ENCODE results near the gene ACP2. TPM values are rescaled to one million over a fixed set of nuclear protein-coding genes. Genes with fewer than 3 reads are reported as not detected.

Gene ACP2
- total and polyA plus RNA-seq, 4 donors: 40.3 to 94.4 (median 79.3) TPM

DNA sequence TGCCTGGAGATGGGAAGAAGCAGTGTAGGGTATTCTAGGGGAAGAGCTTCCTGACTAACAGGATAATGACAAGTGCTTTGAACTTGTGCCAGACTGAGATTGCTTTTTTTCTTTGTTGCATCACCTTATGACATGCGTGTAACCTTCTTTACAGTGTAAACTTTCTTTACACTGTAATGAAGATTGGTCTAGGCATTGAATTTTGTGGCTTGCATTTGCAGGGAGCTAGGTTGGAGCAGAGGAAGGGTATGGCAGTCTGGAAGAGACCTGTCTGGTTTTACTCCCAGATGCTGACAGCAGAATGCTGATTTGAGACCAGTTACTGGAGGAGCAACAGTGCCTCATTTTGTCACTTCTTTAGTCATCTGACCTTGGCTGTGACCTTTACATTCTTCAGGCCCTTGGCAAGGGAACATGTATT is 28.2 kb downstream of the ACP2 start:
- Histone ChIP-seq H3K27ac (ENCODE audit: low read depth in 1 of 2, low read length in 2 of 2) (no peak overlapping the region), H3K4me3 (ENCODE audit: low read depth in 1 of 3, low read length in 3 of 3) (no peak overlapping the region), H3K36me3 (ENCODE audit: control insufficient read depth in 4 of 4, insufficient read depth in 3 of 4, low read depth in 1 of 4, low read length in 3 of 4) (peaks cover 0 to 6% (median 0%) of the 10 kb centered on the region in 4 donors), H3K9me3 (ENCODE audit: control insufficient read depth in 4 of 4, low read length in 3 of 4) (no peaks in the 10 kb centered on the region), H3K9ac (ENCODE audit: low read depth in 1 of 2, low read length in 2 of 2) (no peak overlapping the region), H3K27me3 (ENCODE audit: control insufficient read depth in 4 of 4, insufficient read depth in 4 of 4, low read length in 3 of 4) (no peaks in the 10 kb centered on the region), H3K4me1 (ENCODE audit: control insufficient read depth in 4 of 4, insufficient read depth in 4 of 4, low read length in 3 of 4) (peaks cover 10 to 14% (median 14%) of the 10 kb centered on the region in 4 donors)
- TF ChIP-seq HNF4A (conservative IDR thresholded peaks at IDR 0.05): no peak
- TF ChIP-seq REST (IDR thresholded peaks at IDR 0.05): no peak
- no peak for TF ChIP-seq YY1 (IDR thresholded peaks at IDR 0.05)
- TF ChIP-seq FOXA1 (IDR thresholded peaks at IDR 0.05): no peak
- TF ChIP-seq ZBTB33 (IDR thresholded peaks at IDR 0.05): no peak
- TF ChIP-seq HNF4G (IDR thresholded peaks at IDR 0.05): no peak
- no peak for TF ChIP-seq RAD21 (IDR thresholded peaks at IDR 0.05)
- no peak for TF ChIP-seq NR2F2 (IDR thresholded peaks at IDR 0.05)
- no peak for TF ChIP-seq JUND (IDR thresholded peaks at IDR 0.05)
- TF ChIP-seq, protein P1, sequence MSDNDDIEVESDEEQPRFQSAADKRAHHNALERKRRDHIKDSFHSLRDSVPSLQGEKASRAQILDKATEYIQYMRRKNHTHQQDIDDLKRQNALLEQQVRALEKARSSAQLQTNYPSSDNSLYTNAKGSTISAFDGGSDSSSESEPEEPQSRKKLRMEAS (IDR thresholded peaks at IDR 0.05): no peak
- no peak for DNase-seq (ENCODE audit: low spot score)
- 61% methylated on average over 1 of the region's 1 CpG for WGBS

- peaks cover 13 to 26% (median 23%) of the 10 kb centered on the region in 4 donors for H3K4me1 ChIP-seq (ENCODE audit: control insufficient read depth in 4 of 4, insufficient read depth in 4 of 4, low read length in 3 of 4)
- H3K4me3 ChIP-seq (ENCODE audit: low read depth in 1 of 3, low read length in 3 of 3): peak overlapping the region in 1 of 3 donors; percentile 63
- no peak overlapping the region for H3K9ac ChIP-seq (ENCODE audit: low read depth in 1 of 2, low read length in 2 of 2)
- TF ChIP-seq, protein P2, sequence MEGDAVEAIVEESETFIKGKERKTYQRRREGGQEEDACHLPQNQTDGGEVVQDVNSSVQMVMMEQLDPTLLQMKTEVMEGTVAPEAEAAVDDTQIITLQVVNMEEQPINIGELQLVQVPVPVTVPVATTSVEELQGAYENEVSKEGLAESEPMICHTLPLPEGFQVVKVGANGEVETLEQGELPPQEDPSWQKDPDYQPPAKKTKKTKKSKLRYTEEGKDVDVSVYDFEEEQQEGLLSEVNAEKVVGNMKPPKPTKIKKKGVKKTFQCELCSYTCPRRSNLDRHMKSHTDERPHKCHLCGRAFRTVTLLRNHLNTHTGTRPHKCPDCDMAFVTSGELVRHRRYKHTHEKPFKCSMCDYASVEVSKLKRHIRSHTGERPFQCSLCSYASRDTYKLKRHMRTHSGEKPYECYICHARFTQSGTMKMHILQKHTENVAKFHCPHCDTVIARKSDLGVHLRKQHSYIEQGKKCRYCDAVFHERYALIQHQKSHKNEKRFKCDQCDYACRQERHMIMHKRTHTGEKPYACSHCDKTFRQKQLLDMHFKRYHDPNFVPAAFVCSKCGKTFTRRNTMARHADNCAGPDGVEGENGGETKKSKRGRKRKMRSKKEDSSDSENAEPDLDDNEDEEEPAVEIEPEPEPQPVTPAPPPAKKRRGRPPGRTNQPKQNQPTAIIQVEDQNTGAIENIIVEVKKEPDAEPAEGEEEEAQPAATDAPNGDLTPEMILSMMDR (IDR thresholded peaks at IDR 0.05; ENCODE audit: low read depth, low read length, missing input control): no peak
- TF ChIP-seq JUND (IDR thresholded peaks at IDR 0.05): peak in 1 of 2 donors; percentile 24
- peak overlapping the region; percentile 4 to 32 for H3K27ac ChIP-seq (ENCODE audit: low read depth in 1 of 2, low read length in 2 of 2)
- peaks cover 0 to 4% (median 0%) of the 10 kb centered on the region in 4 donors for H3K36me3 ChIP-seq (ENCODE audit: control insufficient read depth in 4 of 4, insufficient read depth in 3 of 4, low read depth in 1 of 4, low read length in 3 of 4)
- H3K9me3 ChIP-seq (ENCODE audit: control insufficient read depth in 4 of 4, low read length in 3 of 4): no peaks in the 10 kb centered on the region
- WGBS: 34% methylated on average over 12 of the region's 12 CpGs
- H3K27me3 ChIP-seq (ENCODE audit: control insufficient read depth in 4 of 4, insufficient read depth in 4 of 4, low read length in 3 of 4): no peaks in the 10 kb centered on the region
- DNase-seq (ENCODE audit: low spot score): no peak
Measured at GRCh38 chr11:47216121-47216798, 32.4 kb downstream of the ACP2 start.
